ENCODE results near the gene ZNF497. TPM values are rescaled to one million over a fixed set of nuclear protein-coding genes. Genes with fewer than 3 reads are reported as not detected.

ZNF497 gene
- total and polyA plus RNA-seq, 10 of the 15 experiments (the other 5 are each of a cell fraction or from before 2014, with no cell fraction given) = 0.09 to 0.82 (median 0.28) TPM

DNA sequence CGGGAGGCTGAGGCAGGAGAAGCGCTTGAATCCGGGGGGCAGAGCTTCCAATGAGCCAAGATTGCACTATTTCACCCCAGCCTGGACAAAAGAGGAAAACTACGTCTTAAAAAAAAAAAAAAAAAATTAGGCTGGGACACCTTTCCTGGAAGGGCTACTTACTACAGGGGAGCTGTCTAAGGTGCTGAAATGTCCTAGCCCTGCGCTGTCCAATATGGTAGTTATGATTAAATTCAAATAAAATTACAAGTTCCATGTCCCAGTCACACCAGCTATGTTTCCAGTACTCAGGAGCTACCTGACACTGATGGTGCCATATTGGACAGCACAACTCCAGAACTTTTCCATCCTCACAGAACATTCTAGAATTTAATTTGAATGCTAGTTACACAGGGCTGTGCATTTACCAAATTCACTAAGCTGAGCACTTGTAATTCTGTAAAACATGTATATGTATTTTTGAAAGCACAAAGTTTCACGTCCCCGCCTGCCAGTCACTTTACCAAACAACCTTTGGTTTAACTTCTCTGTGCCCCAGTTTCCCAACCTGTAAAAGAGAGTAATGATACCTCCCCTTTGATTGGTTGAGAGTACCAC, 45.0 kb downstream of the ZNF497 start (continued):
- TF ChIP-seq, protein P1, sequence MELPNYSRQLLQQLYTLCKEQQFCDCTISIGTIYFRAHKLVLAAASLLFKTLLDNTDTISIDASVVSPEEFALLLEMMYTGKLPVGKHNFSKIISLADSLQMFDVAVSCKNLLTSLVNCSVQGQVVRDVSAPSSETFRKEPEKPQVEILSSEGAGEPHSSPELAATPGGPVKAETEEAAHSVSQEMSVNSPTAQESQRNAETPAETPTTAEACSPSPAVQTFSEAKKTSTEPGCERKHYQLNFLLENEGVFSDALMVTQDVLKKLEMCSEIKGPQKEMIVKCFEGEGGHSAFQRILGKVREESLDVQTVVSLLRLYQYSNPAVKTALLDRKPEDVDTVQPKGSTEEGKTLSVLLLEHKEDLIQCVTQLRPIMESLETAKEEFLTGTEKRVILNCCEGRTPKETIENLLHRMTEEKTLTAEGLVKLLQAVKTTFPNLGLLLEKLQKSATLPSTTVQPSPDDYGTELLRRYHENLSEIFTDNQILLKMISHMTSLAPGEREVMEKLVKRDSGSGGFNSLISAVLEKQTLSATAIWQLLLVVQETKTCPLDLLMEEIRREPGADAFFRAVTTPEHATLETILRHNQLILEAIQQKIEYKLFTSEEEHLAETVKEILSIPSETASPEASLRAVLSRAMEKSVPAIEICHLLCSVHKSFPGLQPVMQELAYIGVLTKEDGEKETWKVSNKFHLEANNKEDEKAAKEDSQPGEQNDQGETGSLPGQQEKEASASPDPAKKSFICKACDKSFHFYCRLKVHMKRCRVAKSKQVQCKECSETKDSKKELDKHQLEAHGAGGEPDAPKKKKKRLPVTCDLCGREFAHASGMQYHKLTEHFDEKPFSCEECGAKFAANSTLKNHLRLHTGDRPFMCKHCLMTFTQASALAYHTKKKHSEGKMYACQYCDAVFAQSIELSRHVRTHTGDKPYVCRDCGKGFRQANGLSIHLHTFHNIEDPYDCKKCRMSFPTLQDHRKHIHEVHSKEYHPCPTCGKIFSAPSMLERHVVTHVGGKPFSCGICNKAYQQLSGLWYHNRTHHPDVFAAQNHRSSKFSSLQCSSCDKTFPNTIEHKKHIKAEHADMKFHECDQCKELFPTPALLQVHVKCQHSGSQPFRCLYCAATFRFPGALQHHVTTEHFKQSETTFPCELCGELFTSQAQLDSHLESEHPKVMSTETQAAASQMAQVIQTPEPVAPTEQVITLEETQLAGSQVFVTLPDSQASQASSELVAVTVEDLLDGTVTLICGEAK (IDR thresholded peaks at IDR 0.05; ENCODE audit: borderline replicate concordance) = peak; percentile 55; the same call in 1 of the 2 replicates
- TF ChIP-seq, protein P2, sequence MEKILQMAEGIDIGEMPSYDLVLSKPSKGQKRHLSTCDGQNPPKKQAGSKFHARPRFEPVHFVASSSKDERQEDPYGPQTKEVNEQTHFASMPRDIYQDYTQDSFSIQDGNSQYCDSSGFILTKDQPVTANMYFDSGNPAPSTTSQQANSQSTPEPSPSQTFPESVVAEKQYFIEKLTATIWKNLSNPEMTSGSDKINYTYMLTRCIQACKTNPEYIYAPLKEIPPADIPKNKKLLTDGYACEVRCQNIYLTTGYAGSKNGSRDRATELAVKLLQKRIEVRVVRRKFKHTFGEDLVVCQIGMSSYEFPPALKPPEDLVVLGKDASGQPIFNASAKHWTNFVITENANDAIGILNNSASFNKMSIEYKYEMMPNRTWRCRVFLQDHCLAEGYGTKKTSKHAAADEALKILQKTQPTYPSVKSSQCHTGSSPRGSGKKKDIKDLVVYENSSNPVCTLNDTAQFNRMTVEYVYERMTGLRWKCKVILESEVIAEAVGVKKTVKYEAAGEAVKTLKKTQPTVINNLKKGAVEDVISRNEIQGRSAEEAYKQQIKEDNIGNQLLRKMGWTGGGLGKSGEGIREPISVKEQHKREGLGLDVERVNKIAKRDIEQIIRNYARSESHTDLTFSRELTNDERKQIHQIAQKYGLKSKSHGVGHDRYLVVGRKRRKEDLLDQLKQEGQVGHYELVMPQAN (conservative IDR thresholded peaks at IDR 0.05) = 0 out of 2 replicates have a peak, but pooled peaks have one; percentile 37

DNA sequence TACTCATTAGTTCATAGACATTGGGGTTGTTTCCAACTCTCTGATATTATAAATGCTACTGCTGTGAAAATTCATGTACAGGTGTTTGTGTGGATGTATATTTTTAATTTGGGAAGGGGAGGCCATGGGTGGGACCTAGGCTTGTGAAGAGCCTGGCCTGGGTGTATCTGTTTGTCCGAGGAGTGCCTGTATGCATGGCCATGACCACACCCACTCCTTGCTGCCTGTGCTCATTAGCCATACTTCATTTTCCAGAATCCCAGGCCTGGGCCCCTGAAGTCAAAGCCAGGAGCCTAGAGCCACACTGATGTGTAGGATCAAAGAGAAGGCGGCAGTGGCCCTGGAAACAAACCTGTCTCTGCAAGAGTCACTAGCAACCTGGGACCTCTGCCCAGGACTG, 47.0 kb downstream of the ZNF497 start:
- 100% methylated on average over 2 of the region's 2 CpGs for WGBS (ENCODE audit: insufficient coverage, insufficient replicate concordance, low lambda C conversion rate, missing lambda C conversion rate)
- no peak for TF ChIP-seq ZNF24 (IDR thresholded peaks at IDR 0.05)
- TF ChIP-seq MTA3 (IDR thresholded peaks at IDR 0.05; ENCODE audit: borderline replicate concordance, low read length) = no peak
- TF ChIP-seq, protein P3, sequence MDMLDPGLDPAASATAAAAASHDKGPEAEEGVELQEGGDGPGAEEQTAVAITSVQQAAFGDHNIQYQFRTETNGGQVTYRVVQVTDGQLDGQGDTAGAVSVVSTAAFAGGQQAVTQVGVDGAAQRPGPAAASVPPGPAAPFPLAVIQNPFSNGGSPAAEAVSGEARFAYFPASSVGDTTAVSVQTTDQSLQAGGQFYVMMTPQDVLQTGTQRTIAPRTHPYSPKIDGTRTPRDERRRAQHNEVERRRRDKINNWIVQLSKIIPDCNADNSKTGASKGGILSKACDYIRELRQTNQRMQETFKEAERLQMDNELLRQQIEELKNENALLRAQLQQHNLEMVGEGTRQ (IDR thresholded peaks at IDR 0.05; ENCODE audit: borderline replicate concordance, low read depth, low read length) = no peak
- TF ChIP-seq ZSCAN29 (IDR thresholded peaks at IDR 0.05) = no peak
- no peak for TF ChIP-seq RB1 (IDR thresholded peaks at IDR 0.05; ENCODE audit: borderline replicate concordance)
- TF ChIP-seq SP1 (IDR thresholded peaks at IDR 0.05; ENCODE audit: low read depth, low read length) = no peak
- TF ChIP-seq NFIC (IDR thresholded peaks at IDR 0.05; ENCODE audit: low read depth, low read length) = no peak
- no peak for TF ChIP-seq NR2C2 (IDR thresholded peaks at IDR 0.05; ENCODE audit: borderline replicate concordance, control insufficient read depth, insufficient read length, low read depth)
- no peak for TF ChIP-seq CEBPB (IDR thresholded peaks at IDR 0.05; ENCODE audit: borderline replicate concordance in 1 of 2, low read depth in 2 of 2, low read length in 2 of 2)
- FAIRE-seq = no peak

More for the DNA sequence above, 47.0 kb downstream of the ZNF497 start:
- CTCF ChIA-PET = no interaction called here
- POLR2A ChIA-PET = no interaction called here
- intact Hi-C loops (cut with micrococcal nuclease; ENCODE audit: unreplicated experiment) = no loop called here
- no peak overlapping the region for H2AFZ ChIP-seq (ENCODE audit: control insufficient read depth, low read depth, low read length)
- H4K20me1 ChIP-seq (ENCODE audit: control insufficient read depth, insufficient read depth) = no peaks in the 10 kb centered on the region
- no peaks in the 10 kb centered on the region for H3K79me2 ChIP-seq (ENCODE audit: control insufficient read depth, insufficient read depth, low read length)
- in situ Hi-C loops (cut with MboI) = no loop called here
- no peak overlapping the region for H3K4me3 ChIP-seq
- no peaks in the 10 kb centered on the region; the same call in 2 of the 3 replicates for H3K9me3 ChIP-seq (replicated peaks; ENCODE audit: control insufficient read depth, insufficient read depth, low read length)
- BruUV-seq (replicated peaks) = no TSS peak
- H3K4me1 ChIP-seq (ENCODE audit: control insufficient read depth, insufficient read depth, low read length) = no peaks in the 10 kb centered on the region
- SMC1A ChIA-PET (ENCODE audit: uncharacterized antibody, unreplicated experiment) = no interaction called here
- ATAC-seq = no peak
- no peak overlapping the region for H3K9ac ChIP-seq (ENCODE audit: control insufficient read depth, insufficient read depth, low read length)
- no peak overlapping the region for H3K4me2 ChIP-seq (ENCODE audit: control insufficient read depth, insufficient read depth)
- no peaks in the 10 kb centered on the region for H3K27me3 ChIP-seq (replicated peaks in 1 of 2; ENCODE audit: control insufficient read depth in 2 of 2, insufficient read depth in 2 of 2, low read length in 1 of 2)
- H3K36me3 ChIP-seq (ENCODE audit: control insufficient read depth in 2 of 2, insufficient read depth in 2 of 2, low read length in 1 of 2) = peaks cover 9 to 22% of the 10 kb centered on the region in 2 experiments
- no peak for DNase-seq (ENCODE audit: low read depth, low spot score)
- H3K27ac ChIP-seq (ENCODE audit: control insufficient read depth, insufficient read depth) = no peak overlapping the region
- RAD21 ChIA-PET (ENCODE audit: unreplicated experiment) = no interaction called here

All from GM12878 (cell line).